OCI-LY1 (cell line): ENCODE measurements around the gene CTDSPL.

Source experiments
- H2AFZ ChIP-seq: fragments of 200-600 bp; sonication (generic), shearing (Covaris generic); 2 replicates; pipeline ENCODE4 v1.6.0; 2014; ENCODE audit warnings: antibody characterized with exemption, mild to moderate bottlenecking, low read length
- H3F3A ChIP-seq: fragments of 200-600 bp; sonication (generic), shearing (Covaris generic); 2 replicates; pipeline ENCODE4 v1.6.0; 2014; ENCODE audit warnings: mild to moderate bottlenecking, antibody characterized with exemption, low read length, moderate library complexity; ENCODE audit not compliant: insufficient read depth
- H3K27ac ChIP-seq: fragments of 200-600 bp; sonication (generic); 2 replicates; pipeline ENCODE4 v1.5.1; 2014; ENCODE audit warnings: low read length, mixed run types, mild to moderate bottlenecking, low read depth; ENCODE audit not compliant: poor library complexity, severe bottlenecking
- H3K27me3 ChIP-seq: fragments of 200-600 bp; sonication (generic); 2 replicates; pipeline ENCODE4 v1.6.0; 2014; ENCODE audit warnings: antibody characterized with exemption, mild to moderate bottlenecking, low read length, moderate library complexity; ENCODE audit not compliant: insufficient read depth
- H3K36me3 ChIP-seq: fragments of 200-600 bp; sonication (generic); 2 replicates; pipeline ENCODE4 v1.6.1; 2014; ENCODE audit warnings: mild to moderate bottlenecking, antibody characterized with exemption, low read length, moderate library complexity, mixed read lengths; ENCODE audit not compliant: insufficient read depth
- H3K4me1 ChIP-seq: fragments of 200-600 bp; sonication (generic); 2 replicates; pipeline ENCODE4 v1.5.1; 2014; ENCODE audit warnings: mild to moderate bottlenecking, low read length, moderate library complexity; ENCODE audit not compliant: insufficient read depth, severe bottlenecking
- H3K4me2 ChIP-seq: fragments of 200-600 bp; sonication (generic), shearing (Covaris generic); 2 replicates; pipeline ENCODE4 v1.6.1; 2014; ENCODE audit warnings: low read length
- H3K4me3 ChIP-seq: fragments of 200-600 bp; sonication (generic); 2 replicates; pipeline ENCODE4 v1.5.1; 2014; ENCODE audit warnings: low read length, low read depth, mild to moderate bottlenecking, mixed read lengths; ENCODE audit not compliant: poor library complexity, severe bottlenecking
- H3K79me2 ChIP-seq: fragments of 200-600 bp; shearing (Covaris generic); 2 replicates; pipeline ENCODE4 v1.6.1; 2016; ENCODE audit warnings: mixed run types, low read length, mixed read lengths; ENCODE audit not compliant: insufficient read depth
- H3K9ac ChIP-seq: fragments of 200-600 bp; sonication (generic), shearing (Covaris generic); 2 replicates; pipeline ENCODE4 v1.6.1; 2014; ENCODE audit warnings: mild to moderate bottlenecking, low read length, mixed read lengths
- H3K9me2 ChIP-seq: fragments of 200-600 bp; sonication (generic), shearing (Covaris generic); 2 replicates; pipeline ENCODE4 v1.6.1; 2014; ENCODE audit warnings: low read depth, mild to moderate bottlenecking, low read length, mixed read lengths
- H3K9me3 ChIP-seq: fragments of 200-600 bp; shearing (Covaris generic); 2 replicates; pipeline ENCODE4 v1.6.1; 2014; ENCODE audit warnings: low read length, mixed read lengths
- H4K20me1 ChIP-seq: fragments of 200-600 bp; sonication (generic), shearing (Covaris generic); 2 replicates; pipeline ENCODE4 v1.6.0; 2016; ENCODE audit warnings: mild to moderate bottlenecking, low read length; ENCODE audit not compliant: insufficient read depth
- CTCF ChIP-seq: fragments of 200-600 bp; sonication (generic), shearing (Covaris generic); IDR thresholded peaks from 2 replicates; pipeline ENCODE4 v1.5.1; 2017; ENCODE audit warnings: mild to moderate bottlenecking, antibody characterized with exemption, low read length, moderate library complexity, mixed read lengths
- EZH2 ChIP-seq: fragments of 200-600 bp; sonication (generic), shearing (Covaris generic); IDR thresholded peaks from 2 replicates; pipeline ENCODE4 v1.8.0; 2017; ENCODE audit warnings: borderline replicate concordance, mixed run types, mild to moderate bottlenecking, antibody characterized with exemption, low read length, moderate library complexity, mixed read lengths

The CTDSPL gene

GRCh38 chr3:37886395-37886794 is 24.7 kb downstream of the CTDSPL start:
- H3K4me2 ChIP-seq: no peak overlapping the region
- no peaks in the 10 kb centered on the region for H3K9me3 ChIP-seq
- H3K36me3 ChIP-seq: no peaks in the 10 kb centered on the region; the same call in 1 of the 2 replicates
- no peak overlapping the region for H3K4me3 ChIP-seq
- H2AFZ ChIP-seq: no peak overlapping the region
- H3K9me2 ChIP-seq: no peaks in the 10 kb centered on the region
- no peaks in the 10 kb centered on the region for H3K79me2 ChIP-seq
- no peaks in the 10 kb centered on the region for H4K20me1 ChIP-seq
- peaks cover 35% of the 10 kb centered on the region for H3K4me1 ChIP-seq
- TF ChIP-seq EZH2 (no peak), CTCF (no peak)
- H3K27ac ChIP-seq: no peak overlapping the region
- no peaks in the 10 kb centered on the region for H3K27me3 ChIP-seq
- H3F3A ChIP-seq: no peaks in the 10 kb centered on the region
- H3K9ac ChIP-seq: no peak overlapping the region

- no peaks in the 10 kb centered on the region; the same call in 1 of the 2 replicates for H3K36me3 ChIP-seq
- no peaks in the 10 kb centered on the region for H3K9me3 ChIP-seq
- no peaks in the 10 kb centered on the region for H3F3A ChIP-seq
- no peak overlapping the region for H3K4me3 ChIP-seq
- TF ChIP-seq EZH2: no peak
- no peak for TF ChIP-seq CTCF
- H3K79me2 ChIP-seq: no peaks in the 10 kb centered on the region
- no peaks in the 10 kb centered on the region for H4K20me1 ChIP-seq
- H3K4me1 ChIP-seq: peaks cover 42% of the 10 kb centered on the region
- H3K9ac ChIP-seq: no peak overlapping the region
- H3K9me2 ChIP-seq: no peaks in the 10 kb centered on the region
- no peak overlapping the region for H2AFZ ChIP-seq
- no peak overlapping the region for H3K4me2 ChIP-seq
- H3K27me3 ChIP-seq: no peaks in the 10 kb centered on the region
- H3K27ac ChIP-seq: no peak overlapping the region
Observed at GRCh38 chr3:37887062-37887461, 25.4 kb downstream of the CTDSPL start.

GRCh38 chr3:37887824-37888223 is 26.1 kb downstream of the CTDSPL start:
- Histone ChIP-seq H2AFZ (no peak overlapping the region), H3F3A (no peaks in the 10 kb centered on the region), H3K4me3 (no peak overlapping the region), H3K27me3 (no peaks in the 10 kb centered on the region), H3K9me3 (no peaks in the 10 kb centered on the region), H3K4me2 (no peak overlapping the region), H4K20me1 (no peaks in the 10 kb centered on the region), H3K9ac (no peak overlapping the region), H3K36me3 (no peaks in the 10 kb centered on the region; the same call in 1 of the 2 replicates), H3K4me1 (peaks cover 49% of the 10 kb centered on the region), H3K27ac (peak overlapping the region; percentile 36), H3K9me2 (no peaks in the 10 kb centered on the region), H3K79me2 (no peaks in the 10 kb centered on the region)
- TF ChIP-seq CTCF: no peak
- no peak for TF ChIP-seq EZH2
